ENCODE measurements around the gene SHH.

Gene SHH

DNA sequence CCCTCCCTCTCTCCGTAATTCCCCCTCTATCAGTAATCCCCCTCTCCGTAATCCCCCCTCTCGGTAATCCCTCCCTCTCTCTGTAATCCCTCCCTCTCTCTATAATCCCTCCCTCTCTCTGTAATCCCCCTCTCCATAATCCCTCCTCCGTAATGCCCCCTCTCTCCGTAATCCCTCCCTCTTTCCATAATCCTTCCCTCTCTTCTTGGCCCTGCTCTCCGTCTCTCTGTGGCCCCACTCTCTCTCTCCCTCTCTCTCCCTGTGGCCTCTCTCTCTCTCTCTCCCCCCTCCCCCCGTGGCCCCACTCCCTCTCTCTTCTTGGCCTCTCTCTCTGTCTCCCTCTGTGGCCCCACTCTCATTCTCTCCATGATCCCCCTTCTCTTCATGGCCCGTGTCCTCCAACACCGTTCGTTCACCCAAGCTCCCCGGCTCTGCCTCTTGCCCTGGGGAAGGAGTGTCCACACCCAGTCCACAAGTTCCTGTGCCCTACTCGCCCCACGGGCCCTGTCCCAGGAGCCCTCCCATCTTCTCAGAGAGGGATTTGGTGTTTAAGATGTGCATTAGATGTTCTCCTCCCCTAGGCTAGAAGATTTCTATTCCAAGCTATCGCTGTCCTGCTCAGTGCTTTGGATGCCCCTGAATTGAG is 19.8 kb downstream of the SHH start:
- no peak for DNase-seq (ENCODE audit: low read depth in 2 of 2)

- DNase-seq (ENCODE audit: low read depth in 2 of 2) = no peak
Observed at GRCh38 chr7:155791836-155792235, 20.4 kb downstream of the SHH start.

GRCh38 chr7:155791214-155791737 is 21.0 kb downstream of the SHH start:
- no peak for DNase-seq (ENCODE audit: low read depth in 2 of 2)

- no peak for DNase-seq (ENCODE audit: low read depth in 2 of 2)
Observed at GRCh38 chr7:155790666-155791065, 21.6 kb downstream of the SHH start.

DNA sequence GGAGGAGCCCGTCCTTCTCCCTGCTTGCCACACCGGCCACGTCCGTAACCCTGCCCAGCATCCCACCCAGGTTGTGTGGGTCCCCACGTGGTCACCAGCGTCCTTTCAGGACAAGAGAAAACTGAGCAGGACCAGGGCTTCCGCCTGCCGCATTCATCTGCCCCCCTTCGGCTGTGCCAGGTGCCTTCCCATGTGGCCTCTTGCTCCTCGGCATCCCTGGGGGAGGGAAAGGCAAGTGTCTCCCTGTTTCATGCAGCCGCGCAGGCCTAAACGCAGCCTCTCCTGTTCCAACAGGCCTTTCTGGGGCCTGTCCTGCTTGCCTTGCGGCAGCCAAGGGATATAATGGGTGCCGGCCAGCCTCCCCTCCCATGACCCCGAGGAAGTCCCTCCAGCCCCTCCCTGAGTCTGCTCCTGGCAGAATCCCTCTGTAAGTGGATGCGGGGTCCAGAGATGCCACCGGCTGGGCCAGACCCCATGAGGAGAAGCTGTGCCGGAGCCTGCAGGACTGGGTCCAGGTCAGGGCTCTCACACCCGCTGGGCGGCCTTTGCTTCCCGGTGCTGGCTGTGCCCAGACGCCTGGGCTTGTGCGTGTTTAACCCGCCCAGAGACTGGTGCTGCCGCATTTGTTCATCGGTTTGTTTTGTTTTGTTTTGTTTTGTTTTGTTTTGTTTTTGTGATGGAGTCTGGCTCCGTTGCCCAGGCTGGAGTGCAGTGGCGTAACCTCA is 23.1 kb downstream of the SHH start:
- no peak for DNase-seq (ENCODE audit: low read depth in 2 of 2)

- DNase-seq (ENCODE audit: low read depth in 2 of 2) = no peak
Observed at GRCh38 chr7:155788616-155789000, 23.7 kb downstream of the SHH start.

- DNase-seq (ENCODE audit: low read depth in 2 of 2) = no peak
Observed at GRCh38 chr7:155787171-155787851, 25.0 kb downstream of the SHH start.

- no peak for DNase-seq (ENCODE audit: low read depth in 2 of 2)
Observed at GRCh38 chr7:155786491-155786890, 25.8 kb downstream of the SHH start.

- no peak for DNase-seq (ENCODE audit: low read depth in 2 of 2)
Observed at GRCh38 chr7:155785536-155785935, 26.7 kb downstream of the SHH start.

- DNase-seq (ENCODE audit: low read depth in 2 of 2) = no peak
Observed at GRCh38 chr7:155782466-155782865, 29.8 kb downstream of the SHH start.

DNA sequence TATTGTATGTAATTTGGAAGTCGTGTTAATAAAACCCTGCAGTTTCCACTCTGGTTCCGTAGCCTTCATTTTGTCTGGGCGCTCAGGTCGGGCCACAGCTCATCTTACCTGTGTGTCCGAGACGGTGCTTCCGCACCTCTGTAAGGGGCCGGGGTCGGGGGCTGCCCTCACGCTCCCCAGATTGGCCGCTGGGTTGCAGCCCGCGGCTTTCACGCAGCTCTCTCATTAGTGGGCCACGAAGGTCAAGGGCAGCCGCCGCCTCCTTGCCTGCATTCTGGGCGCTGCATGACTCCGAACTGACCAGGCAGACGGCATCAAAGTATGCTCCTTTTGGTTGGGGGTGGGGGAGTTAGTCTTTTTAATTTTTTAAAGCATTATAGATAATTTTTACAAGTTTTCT is 30.8 kb downstream of the SHH start:
- no peak for DNase-seq (ENCODE audit: low read depth in 2 of 2)

DNA sequence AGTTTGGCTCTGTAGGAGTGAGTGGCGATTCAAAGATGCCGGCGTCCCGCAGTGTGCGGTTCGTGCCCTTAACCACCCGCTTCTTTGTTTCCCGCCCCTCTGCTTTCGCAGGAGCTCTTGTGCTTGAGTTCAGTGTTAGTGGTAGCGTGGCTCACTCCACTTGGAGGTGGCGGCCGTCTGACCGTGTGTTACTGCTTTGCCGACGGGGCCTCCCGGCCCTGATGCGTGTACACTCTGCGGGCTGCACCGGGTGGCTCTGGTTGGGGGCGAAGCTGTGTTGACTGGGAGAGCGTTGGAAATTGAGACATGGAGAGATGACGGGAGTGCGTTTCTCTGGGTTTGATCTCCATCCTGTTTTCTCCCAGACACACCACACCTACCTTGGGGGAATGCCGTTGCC is 31.4 kb downstream of the SHH start:
- no peak for DNase-seq (ENCODE audit: low read depth in 2 of 2)

- no peak for DNase-seq (ENCODE audit: low read depth in 2 of 2)
Observed at GRCh38 chr7:155778349-155778748, 33.9 kb downstream of the SHH start.

DNA sequence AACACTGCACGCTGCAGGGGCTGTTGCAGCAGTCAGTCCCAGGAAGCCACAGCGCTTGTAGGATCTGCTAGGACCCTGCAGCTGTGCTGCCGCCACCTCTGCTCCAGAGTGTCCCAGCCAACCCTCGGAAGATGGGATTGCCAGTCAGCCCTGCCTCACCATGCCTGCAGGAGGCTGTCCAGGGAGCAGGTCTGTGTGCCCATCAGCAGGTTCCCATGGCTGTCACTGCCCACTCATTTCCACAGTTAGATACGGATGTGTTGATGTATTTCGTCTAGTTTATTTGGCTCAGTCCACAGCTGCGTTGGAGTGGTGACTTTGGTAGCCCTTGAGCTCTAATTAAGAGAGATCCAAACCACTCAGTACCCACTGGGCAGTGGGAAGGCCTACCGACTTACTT is 35.7 kb downstream of the SHH start:
- no peak for DNase-seq (ENCODE audit: low read depth in 2 of 2)

- no peak for DNase-seq (ENCODE audit: low read depth in 2 of 2)
Observed at GRCh38 chr7:155775691-155776090, 36.6 kb downstream of the SHH start.

GRCh38 chr7:155774947-155775346 is 37.3 kb downstream of the SHH start:
- DNase-seq (ENCODE audit: low read depth in 2 of 2) = no peak

- DNase-seq (ENCODE audit: low read depth in 2 of 2) = no peak
Observed at GRCh38 chr7:155773531-155773930, 38.7 kb downstream of the SHH start.

DNA sequence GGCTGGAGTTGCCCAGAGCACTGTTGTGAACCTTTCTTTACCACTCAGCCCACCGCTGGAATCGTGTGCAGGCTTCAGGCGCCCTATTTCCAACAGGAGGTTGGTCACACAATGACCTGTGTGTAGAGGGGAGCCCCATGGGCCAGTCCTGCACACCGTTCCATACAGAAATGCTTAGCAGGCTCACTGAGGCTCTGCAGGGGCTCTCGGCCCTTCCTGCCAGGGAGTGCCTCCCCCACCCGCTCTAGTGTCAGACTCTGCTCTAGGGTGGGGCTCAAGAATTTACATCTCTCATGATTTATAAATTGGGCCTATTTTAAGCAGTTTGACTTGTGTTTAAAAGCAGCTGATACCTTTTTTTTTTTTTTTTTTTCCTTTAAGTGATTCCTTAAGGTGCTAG is 42.0 kb downstream of the SHH start:
- no peak for DNase-seq (ENCODE audit: low read depth in 2 of 2)

- no peak for DNase-seq (ENCODE audit: low read depth in 2 of 2)
Observed at GRCh38 chr7:155769701-155770100, 42.6 kb downstream of the SHH start.

DNA sequence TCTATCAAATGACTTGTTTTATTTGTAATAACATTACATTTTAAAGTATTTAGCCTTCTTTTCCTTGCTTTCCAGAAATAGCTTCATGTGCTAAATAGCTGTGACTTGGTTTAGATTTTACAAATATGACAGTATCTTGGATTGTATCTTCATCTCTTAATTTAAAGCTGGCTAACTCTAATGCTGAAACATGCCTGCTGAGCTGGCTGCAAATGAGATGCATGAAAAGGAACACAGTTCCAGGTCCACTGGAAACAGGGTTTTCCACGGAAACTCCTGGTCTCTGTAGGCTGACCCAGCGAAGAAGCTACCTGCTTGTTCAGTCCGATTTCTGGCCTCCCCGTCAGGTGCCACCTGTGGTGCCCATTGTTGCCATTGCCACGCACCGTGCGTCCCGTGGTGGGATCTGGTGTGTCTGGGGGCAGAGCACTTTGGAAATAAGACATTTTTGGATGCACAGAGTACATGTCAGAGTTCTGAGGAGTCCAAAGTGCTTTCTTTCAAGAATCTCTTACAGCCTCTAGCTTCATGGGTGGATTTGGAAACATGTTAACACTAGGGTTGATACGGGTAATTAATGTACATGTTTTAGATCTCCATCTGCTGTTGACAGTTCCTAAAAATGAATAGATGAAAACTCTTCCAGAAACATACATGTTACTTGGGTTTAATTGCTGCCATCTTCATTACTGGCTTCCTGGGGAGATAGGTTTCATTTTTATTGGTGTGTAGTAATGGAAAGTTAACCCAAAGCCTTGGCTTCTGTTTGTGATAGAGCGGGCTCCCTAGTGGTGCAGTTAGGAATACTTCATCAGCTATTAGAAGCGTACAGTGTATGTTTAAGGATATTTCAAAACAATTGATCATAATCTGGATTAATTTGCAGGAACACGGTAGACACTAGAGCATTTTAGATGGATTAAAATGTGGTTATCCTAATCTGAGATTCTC is 45.0 kb downstream of the SHH start:
- DNase-seq (ENCODE audit: low read depth in 2 of 2) = no peak

DNA sequence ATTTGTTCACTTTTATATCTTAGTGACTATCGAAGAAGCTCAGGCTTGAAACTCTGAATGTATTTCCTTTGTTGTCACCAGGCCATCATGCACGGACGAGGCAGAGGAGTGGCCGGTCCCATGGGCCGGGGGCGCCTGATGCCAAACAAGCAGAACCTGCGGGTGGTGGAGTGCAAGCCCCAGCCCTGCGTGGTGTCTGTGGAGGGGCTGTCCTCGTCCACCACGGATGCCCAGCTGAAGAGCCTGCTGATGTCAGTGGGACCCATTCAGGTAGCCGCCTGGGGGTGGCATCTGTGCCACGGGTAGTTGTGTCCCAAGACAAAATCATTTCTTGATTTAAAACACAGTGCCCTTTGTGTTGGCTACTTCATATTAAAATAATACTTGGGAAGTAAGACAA is 45.9 kb downstream of the SHH start:
- DNase-seq (ENCODE audit: low read depth in 2 of 2) = no peak

GRCh38 chr7:155765458-155765857 is 46.8 kb downstream of the SHH start:
- DNase-seq (ENCODE audit: low read depth in 2 of 2) = no peak

All from stimulated activated CD4-positive, alpha-beta T cell treated with anti-CD3 and anti-CD28 coated beads, Interleukin-12 subunit alpha, Interleukin-12 subunit beta, amount 100 ng/mL, for 24 hours (primary cell).